H1 (cell line): ENCODE measurements around the gene ADRM1. TPM values are rescaled to one million over a fixed set of nuclear protein-coding genes. Genes with fewer than 3 reads are reported as not detected.

Experiments used
- RAD21 ChIP-seq, 2 experiments: IDR thresholded peaks in 1 of 2; conservative IDR thresholded peaks in 1 of 2; 2 replicates each; pipeline ENCODE4 v1.6.1; 2011; ENCODE audit warnings: low read depth in 2 of 2, low read length in 2 of 2, improper control_type of control experiment in 1 of 2, inconsistent platforms in 1 of 2, mild to moderate bottlenecking in 1 of 2, moderate library complexity in 1 of 2
- SRF ChIP-seq: IDR thresholded peaks from 2 replicates; pipeline ENCODE4 v1.6.1; 2011; ENCODE audit warnings: mild to moderate bottlenecking, low read depth, low read length, moderate library complexity
- SUZ12 ChIP-seq: fragments of 200-600 bp; sonication (generic); IDR thresholded peaks from 2 replicates; pipeline ENCODE4 v1.6.1; 2012; ENCODE audit warnings: mild to moderate bottlenecking, inconsistent platforms, low read length, moderate library complexity, mixed read lengths
- TCF12 ChIP-seq: IDR thresholded peaks from 2 replicates; pipeline ENCODE4 v1.6.1; 2011; ENCODE audit warnings: low read depth, mild to moderate bottlenecking, low read length
- polyA plus RNA-seq, 7 experiments: library from polyadenylated mRNA; depleted of rRNA in 3 of 7; stranded (reverse) in 5 of 7; unstranded in 2 of 7; fragments of >200 nt in 5 of 7; fragments of 200-250 nt in 2 of 7; gene quantifications; 1 replicate in 5 of 7; 2 replicates in 1 of 7; 4 replicates in 1 of 7; pipeline versions ENCODE4 v1.2.1 to v1.2.3, GENCODE V29; 2011 to 2013; ENCODE audit warnings: missing spikeins in 2 of 7, mixed read lengths in 2 of 7
- total RNA-seq: library from RNA; stranded (reverse); fragmentation: NEBNext Ultra II Directional; extraction: Animal tissue kit (Norgen Biotek cat#: 25700); gene quantifications from 2 replicates; pipeline ENCODE4 v1.2.1, GENCODE V29; 2021

Gene ADRM1
- total and polyA plus RNA-seq, 2 of the 8 experiments (the other 6 are each of a cell fraction or from before 2014, with no cell fraction given): 126 to 214 TPM

DNA sequence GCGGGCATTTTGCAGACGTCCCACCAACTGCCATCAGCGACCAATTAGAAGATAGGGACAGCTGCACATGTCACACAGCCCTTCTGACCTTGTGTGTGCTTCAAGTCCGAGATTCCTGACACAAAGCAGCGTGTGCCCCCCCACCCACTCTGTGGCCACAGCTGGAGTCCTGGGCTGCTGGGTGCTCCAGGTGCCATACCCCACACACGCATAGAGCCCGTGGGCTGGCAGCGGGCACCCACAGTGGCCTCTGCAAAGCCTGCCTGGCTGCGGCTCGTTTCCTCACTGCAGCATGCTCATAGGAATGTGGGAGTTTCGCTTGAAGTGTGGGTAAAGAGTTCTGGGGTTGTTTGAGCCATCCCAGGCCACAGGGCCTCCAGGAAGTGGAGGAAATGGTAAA lies 2.5 kb upstream of the ADRM1 start (continued):
- TF ChIP-seq TCF12: no peak
- TF ChIP-seq RAD21 (IDR thresholded peaks at IDR 0.05 in 1 of 2, conservative IDR thresholded peaks at IDR 0.05 in 1 of 2; ENCODE audit: low read depth in 2 of 2, low read length in 2 of 2): no peak
- TF ChIP-seq SRF: no peak
- no peak for TF ChIP-seq SUZ12
